DMS53 treated with DMSO at 0.1 percent for 48 hours (cell line): ENCODE measurements around the gene SSBP3.
"Not testable (repeated sequence)": the region's sequence is repeated elsewhere in the genome, so short reads cannot be mapped to it uniquely, and the experiment has no call there.

Experiments used
- DNase-seq: peaks from one replicate; lab custom pipeline; 2025; ENCODE audit not compliant: unreplicated experiment; lab: John Stamatoyannopoulos, UW

Gene SSBP3

DNA sequence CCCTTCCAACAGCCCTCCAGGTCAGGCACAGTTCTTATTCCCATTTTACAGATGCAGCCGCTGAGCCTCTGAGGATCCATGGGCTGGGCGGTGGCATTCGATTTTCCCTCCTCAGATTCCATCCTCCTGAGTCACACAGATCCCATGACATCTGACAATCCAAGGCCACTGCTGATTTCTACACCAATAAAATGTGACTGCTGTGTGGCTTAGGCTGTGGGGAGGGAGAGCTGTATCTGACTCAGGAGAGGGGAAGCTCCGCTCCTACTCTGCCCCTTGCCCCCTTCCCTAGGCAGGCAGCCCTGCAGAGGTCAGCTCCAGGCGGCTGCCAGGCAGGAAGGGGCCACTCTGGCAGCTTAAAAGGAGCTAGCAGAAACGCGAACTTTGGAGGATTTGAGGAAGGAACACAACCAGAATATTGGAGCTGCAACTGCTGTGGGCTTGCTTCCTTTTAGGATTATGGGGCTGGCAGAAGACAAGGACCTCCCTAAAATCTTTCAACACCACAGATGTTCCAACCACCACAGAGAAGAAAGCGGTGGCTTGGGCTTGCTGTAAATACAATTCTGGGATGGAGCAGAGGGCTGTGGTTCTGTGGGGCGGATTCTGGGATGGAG lies 156.3 kb downstream of the SSBP3 start:
- DNase-seq, result no peak

DNA sequence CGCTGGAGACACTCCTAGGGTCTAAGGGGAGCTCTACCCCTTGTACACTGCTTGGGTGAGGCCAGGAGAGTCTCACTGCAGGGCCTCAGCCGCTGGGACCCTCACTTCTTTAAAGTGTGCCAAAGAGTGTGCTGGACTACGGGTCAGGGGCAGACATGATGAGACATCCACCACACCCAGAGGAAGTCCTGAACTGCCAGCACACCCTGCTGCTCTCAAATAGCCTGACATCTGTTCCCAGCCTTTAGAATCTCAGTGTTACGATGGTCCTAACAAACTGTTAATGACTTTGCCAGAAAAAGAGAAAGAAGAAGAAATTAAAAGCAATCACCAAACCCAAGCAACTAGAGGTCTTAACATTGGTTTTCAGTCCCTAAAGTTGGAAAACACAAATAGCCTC lies 157.2 kb downstream of the SSBP3 start:
- no peak for DNase-seq

DNA sequence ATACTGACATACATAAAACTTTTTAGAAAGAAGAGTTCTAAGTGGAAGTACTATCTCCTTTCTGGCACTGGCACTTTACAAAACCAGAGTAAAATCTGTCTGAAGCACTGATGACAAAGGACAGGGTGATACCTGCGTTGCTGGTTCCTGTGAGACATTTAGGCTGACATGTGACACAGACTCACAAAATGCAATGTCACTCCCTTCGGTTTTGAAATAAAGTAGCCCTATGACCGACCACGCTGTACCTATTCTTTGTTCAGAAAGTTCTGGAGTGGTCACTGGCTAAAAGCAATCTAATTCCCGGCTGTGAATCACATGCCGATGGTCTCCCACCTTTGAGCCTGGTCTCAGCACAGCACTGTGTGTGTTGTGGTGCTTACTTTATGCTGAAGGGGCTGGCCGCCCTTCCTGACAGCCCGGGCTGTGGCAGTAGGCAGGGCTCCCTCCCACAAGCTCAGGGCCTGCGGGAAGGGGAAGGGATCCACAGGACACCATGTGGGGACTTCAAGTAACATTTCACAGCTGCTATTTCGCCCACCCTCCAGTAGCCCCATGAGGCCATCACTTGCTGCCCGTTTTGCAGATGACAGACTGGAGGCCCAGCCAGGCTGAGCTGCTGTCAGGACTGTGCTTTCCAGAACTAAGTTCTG lies 158.2 kb downstream of the SSBP3 start:
- no peak for DNase-seq

GRCh38 chr1:54246116-54246721 lies 160.0 kb downstream of the SSBP3 start:
- no peak for DNase-seq

DNA sequence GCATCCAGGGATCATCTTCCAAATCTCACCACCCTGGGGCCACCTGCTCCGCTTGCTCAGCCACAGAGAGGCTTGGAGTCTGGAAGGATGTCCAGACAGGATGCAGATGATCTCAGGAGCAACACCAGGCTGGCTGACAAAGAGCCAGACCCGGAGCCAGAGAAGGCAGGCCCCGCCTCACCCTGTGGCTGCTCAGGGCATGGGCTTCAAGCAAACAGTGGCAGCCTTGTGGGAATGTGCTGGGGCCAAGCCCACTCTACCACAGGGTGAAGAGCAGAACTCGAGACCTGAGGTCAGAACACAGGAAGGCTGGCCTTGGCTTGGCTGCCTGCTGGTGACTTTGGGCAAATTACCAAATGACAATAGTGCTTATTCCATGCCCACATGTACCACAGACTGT lies 160.7 kb downstream of the SSBP3 start:
- no peak for DNase-seq

DNA sequence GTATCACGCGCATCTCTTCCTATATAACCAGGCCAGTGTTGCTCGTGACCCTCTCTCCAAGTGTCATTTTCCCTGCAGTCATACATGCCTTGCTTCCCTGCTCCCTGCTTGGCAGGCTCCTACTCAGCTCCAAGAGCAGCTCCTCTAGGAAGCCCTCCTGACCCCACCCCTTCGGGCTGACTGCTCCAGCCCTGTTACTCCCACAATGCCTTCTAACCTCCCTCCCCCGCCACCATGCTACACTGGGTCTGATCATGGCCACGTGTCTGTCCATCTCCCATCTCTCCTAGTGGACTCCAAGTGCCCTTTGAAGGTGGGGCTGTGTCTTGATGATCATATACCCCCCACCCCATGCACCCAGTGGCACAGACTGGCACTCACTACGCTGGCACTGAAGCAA lies 161.5 kb downstream of the SSBP3 start:
- no peak for DNase-seq

- no peak for DNase-seq
Measured at GRCh38 chr1:54243022-54243421, 163.2 kb downstream of the SSBP3 start.

DNA sequence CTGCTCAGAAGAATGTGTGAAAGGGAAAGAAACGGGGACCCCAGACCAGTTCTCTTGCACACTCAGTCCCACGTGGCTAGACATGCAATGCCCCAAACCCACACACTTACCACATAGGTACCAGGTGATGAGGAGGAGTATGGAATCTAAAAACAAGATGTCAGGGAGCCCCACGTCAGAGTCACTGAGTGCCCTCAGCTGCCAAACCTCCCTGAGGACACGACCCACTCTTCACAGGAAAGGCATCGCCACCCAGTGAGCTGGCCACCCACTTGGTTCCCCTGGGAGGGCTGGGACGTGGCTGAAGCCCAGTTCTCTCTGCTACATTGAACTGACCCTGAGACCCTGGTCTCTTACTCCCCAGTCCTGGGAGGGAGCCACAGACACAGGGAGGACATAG lies 164.8 kb downstream of the SSBP3 start:
- DNase-seq, result no peak

- DNase-seq, result no peak
Measured at GRCh38 chr1:54240741-54241335, 165.4 kb downstream of the SSBP3 start.

GRCh38 chr1:54239631-54240031 lies 166.6 kb downstream of the SSBP3 start:
- no peak for DNase-seq

GRCh38 chr1:54239035-54239383 lies 167.2 kb downstream of the SSBP3 start:
- DNase-seq, result no peak

GRCh38 chr1:54238353-54239034 lies 167.7 kb downstream of the SSBP3 start:
- DNase-seq, result no peak

DNA sequence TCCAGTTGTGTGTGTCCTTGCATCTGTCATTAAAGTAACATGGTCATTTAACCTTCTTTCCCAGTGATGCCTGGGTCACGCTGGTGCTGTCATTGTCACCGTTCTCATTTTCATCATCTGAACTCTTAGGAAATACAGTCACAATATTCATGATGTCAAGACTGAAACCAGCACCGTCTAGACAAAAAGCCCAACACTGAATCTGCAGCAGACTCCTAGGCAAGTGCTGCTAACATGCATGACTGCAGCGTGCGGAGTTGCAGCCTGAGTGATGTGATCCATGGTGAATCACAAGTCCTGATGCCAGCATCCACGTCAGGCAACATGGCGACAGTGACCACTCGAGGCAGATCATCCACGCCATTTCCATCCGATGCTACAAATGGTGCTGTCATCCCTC lies 168.6 kb downstream of the SSBP3 start:
- no peak for DNase-seq

DNA sequence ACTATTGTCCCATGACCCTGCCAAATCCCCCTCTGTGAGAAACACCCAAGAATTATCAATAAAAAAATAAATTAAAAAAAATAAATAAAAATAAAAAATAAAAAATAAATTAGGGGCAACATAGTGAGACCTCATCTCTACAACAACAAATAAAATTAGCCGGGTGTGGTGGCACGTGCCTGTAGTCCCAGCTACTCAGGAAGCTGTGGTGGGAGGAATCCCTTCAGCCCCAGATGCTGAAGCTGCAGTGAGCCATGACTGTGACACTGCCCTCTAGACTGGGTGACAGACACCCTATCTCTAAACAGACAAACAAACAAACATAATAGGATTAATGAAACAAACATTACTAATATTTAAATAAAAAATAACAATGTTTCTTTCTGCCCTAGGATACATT lies 171.9 kb downstream of the SSBP3 start:
- DNase-seq, result no peak

GRCh38 chr1:54233196-54233595 lies 173.0 kb downstream of the SSBP3 start:
- not testable (repeated sequence) for DNase-seq

DNA sequence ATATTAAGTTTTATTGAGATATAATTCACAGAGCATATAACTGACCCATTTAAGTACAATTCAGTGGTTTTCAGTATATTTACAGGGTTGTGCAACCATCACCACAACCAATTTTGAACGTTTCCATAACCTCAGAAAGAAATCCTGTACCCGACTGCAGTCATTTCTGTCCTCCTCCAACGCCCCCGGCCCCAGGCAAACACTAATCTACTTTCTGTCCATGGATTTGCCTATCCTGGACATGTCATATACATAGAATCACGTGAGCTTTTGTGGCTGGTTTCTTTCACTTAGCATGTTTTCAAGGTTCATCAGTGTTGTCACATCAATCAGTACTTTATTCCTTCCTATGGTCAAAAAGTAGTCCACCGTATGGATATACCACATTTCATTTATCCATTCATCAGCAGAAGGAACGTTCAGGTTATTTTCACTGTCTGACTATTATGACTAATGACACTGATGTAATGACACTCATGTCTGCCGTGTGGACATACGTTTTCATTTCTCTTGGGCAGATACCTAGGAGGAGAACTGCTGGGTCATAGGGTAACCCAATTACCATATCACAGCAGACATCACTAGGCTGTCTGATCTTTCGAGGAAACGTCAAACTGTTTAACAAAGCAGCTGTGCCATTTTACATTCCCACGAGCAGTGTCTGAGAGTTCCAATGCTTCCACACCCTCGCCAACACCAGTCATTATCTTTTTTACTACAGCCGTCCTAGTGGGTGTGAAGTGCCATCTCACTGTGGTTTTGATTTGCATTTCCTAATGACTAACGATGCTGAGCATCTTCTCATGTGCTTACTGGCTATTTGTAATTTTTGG lies 175.5 kb downstream of the SSBP3 start:
- no peak for DNase-seq

GRCh38 chr1:54229281-54229891 lies 176.8 kb downstream of the SSBP3 start:
- DNase-seq, result no peak

DNA sequence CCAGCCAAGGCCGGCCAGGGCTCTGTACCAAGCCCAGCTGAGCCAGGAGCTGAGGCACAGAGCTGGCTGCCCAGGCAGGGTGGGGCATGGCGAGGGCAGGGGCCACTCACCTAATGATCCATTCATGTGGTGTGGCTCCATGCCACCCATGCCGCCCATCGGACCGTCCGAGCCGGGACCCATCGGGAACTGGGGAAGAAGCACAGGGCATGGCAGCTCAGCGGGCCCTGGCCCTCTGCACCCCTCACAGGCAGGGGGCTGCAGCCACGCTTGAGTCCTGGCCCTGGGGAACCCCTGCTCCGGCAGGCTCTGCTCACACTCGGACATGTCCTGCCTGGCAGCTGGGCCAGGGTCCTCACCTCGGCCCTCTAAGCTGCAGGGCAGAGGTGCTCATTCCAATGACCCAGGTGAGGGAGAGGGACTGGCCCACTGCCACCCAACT lies 177.5 kb downstream of the SSBP3 start:
- no peak for DNase-seq

- no peak for DNase-seq
Measured at GRCh38 chr1:54227891-54228310, 178.3 kb downstream of the SSBP3 start.

- DNase-seq, result peak; percentile 87
Measured at GRCh38 chr1:54227091-54227602, 179.0 kb downstream of the SSBP3 start.
